ENCODE data around the gene SPECC1. TPM values are rescaled to one million over a fixed set of nuclear protein-coding genes. Genes with fewer than 3 reads are reported as not detected.

SPECC1 gene
- total RNA-seq, 1 donor from 2014 or later, result 83.0 TPM

- Histone ChIP-seq H3K9me3 (ENCODE audit: insufficient read depth, low read depth, low read length) (no peaks in the 10 kb centered on the region), H2AFZ (ENCODE audit: low read depth, low read length) (peak overlapping the region; percentile 54), H4K20me1 (ENCODE audit: insufficient read depth, low read length) (peaks cover 44% of the 10 kb centered on the region), H3K79me2 (ENCODE audit: insufficient read depth, low read length) (peaks cover 53% of the 10 kb centered on the region), H3K4me1 (ENCODE audit: insufficient read depth, low read length) (peaks cover 8% of the 10 kb centered on the region), H3K4me2 (ENCODE audit: low read length) (peak overlapping the region; percentile 89), H3K27me3 (ENCODE audit: insufficient read depth, low read length) (peaks cover 4% of the 10 kb centered on the region), H3K36me3 (ENCODE audit: insufficient read depth, low read length) (no peaks in the 10 kb centered on the region), H3K27ac (ENCODE audit: low read depth, low read length) (peak overlapping the region; percentile 51), H3K9ac (ENCODE audit: low read length) (peak overlapping the region; percentile 88), H3K4me3 (ENCODE audit: insufficient read depth, low read depth, low read length) (peak overlapping the region; percentile 76)
- Mint-ChIP-seq H3K9me3 (ENCODE audit: unreplicated experiment) (no peaks in the 10 kb centered on the region), H3K4me3 (ENCODE audit: unreplicated experiment) (peak overlapping the region; percentile 98), H3K4me1 (ENCODE audit: low read depth, unreplicated experiment) (peaks cover 19% of the 10 kb centered on the region), H3K36me3 (ENCODE audit: low read depth, unreplicated experiment) (peaks cover 9% of the 10 kb centered on the region), H3K27me3 (ENCODE audit: low read depth, unreplicated experiment) (no peaks in the 10 kb centered on the region), H3K27ac (ENCODE audit: unreplicated experiment) (peak overlapping the region; percentile 85)
- FAIRE-seq (no peak), DNase-seq (ENCODE audit: low read depth) (no peak)
- TF ChIP-seq EZH2 (IDR thresholded peaks at IDR 0.05; ENCODE audit: insufficient read depth, low read length), result no peak
- TF ChIP-seq CTCF (IDR thresholded peaks at IDR 0.05; ENCODE audit: insufficient read depth, low read depth, low read length), result no peak
Observed at GRCh38 chr17:20157001-20157310, 147.8 kb downstream of the SPECC1 start.

GRCh38 chr17:20158580-20158979 is 149.4 kb downstream of the SPECC1 start:
- Histone ChIP-seq H3K9me3 (ENCODE audit: insufficient read depth, low read depth, low read length) (no peaks in the 10 kb centered on the region), H3K79me2 (ENCODE audit: insufficient read depth, low read length) (peaks cover 67% of the 10 kb centered on the region)

More at GRCh38 chr17:20158580-20158979, 149.4 kb downstream of the SPECC1 start:
- Histone ChIP-seq H2AFZ (ENCODE audit: low read depth, low read length) (no peak overlapping the region), H3K27me3 (ENCODE audit: insufficient read depth, low read length) (peaks cover 4% of the 10 kb centered on the region), H3K4me2 (ENCODE audit: low read length) (no peak overlapping the region), H3K27ac (ENCODE audit: low read depth, low read length) (no peak overlapping the region), H3K36me3 (ENCODE audit: insufficient read depth, low read length) (no peaks in the 10 kb centered on the region), H3K4me1 (ENCODE audit: insufficient read depth, low read length) (peaks cover 8% of the 10 kb centered on the region), H3K9ac (ENCODE audit: low read length) (no peak overlapping the region), H3K4me3 (ENCODE audit: insufficient read depth, low read depth, low read length) (no peak overlapping the region), H4K20me1 (ENCODE audit: insufficient read depth, low read length) (peaks cover 51% of the 10 kb centered on the region)
- FAIRE-seq (no peak), DNase-seq (ENCODE audit: low read depth) (no peak)
- TF ChIP-seq EZH2 (IDR thresholded peaks at IDR 0.05; ENCODE audit: insufficient read depth, low read length), result no peak
- no peak for TF ChIP-seq CTCF (IDR thresholded peaks at IDR 0.05; ENCODE audit: insufficient read depth, low read depth, low read length)
- H3K9me3 Mint-ChIP-seq (ENCODE audit: unreplicated experiment), result no peaks in the 10 kb centered on the region
- no peaks in the 10 kb centered on the region for H3K27me3 Mint-ChIP-seq (ENCODE audit: low read depth, unreplicated experiment)
- H3K4me1 Mint-ChIP-seq (ENCODE audit: low read depth, unreplicated experiment), result peaks cover 19% of the 10 kb centered on the region
- no peak overlapping the region for H3K27ac Mint-ChIP-seq (ENCODE audit: unreplicated experiment)
- peak overlapping the region; percentile 34 for H3K4me3 Mint-ChIP-seq (ENCODE audit: unreplicated experiment)
- peaks cover 9% of the 10 kb centered on the region for H3K36me3 Mint-ChIP-seq (ENCODE audit: low read depth, unreplicated experiment)

All from astrocyte (in vitro differentiated cells and primary cell).